OCI-LY7 (cell line): Measurements from ENCODE around the gene GALNT12. TPM values are rescaled to one million over a fixed set of nuclear protein-coding genes. Genes with fewer than 3 reads are reported as not detected.

ENCODE experiments used
- BruUV-seq: library from RNA; stranded (reverse); fragments of 400-500 nt; replicated peaks from 2 replicates; lab custom pipeline; 2021; lab: Mats Ljungman, UMichigan
- CTCF ChIA-PET: fragments of 300-600 bp; sonication (Branson Sonifier 250); formaldehyde crosslinking; loops from one replicate; lab custom pipeline; 2022; ENCODE audit warnings: antibody characterized with exemption; ENCODE audit not compliant: unreplicated experiment; lab: Charles Lee
- POLR2A ChIA-PET: fragments of 300-600 bp; sonication (Branson Sonifier 250); formaldehyde crosslinking; loops from one replicate; lab custom pipeline; 2022; ENCODE audit warnings: antibody characterized with exemption; lab: Charles Lee
- DNase-seq: peaks from one replicate; pipeline ENCODE4 v3.0.0-alpha.2; 2015; ENCODE audit warnings: low spot score
- H2AFZ ChIP-seq: fragments of 200-600 bp; sonication (generic), shearing (Covaris generic); 2 replicates; pipeline ENCODE4 v1.6.1; 2014; ENCODE audit warnings: mild to moderate bottlenecking, antibody characterized with exemption, low read length, moderate library complexity
- H3K27ac ChIP-seq: fragments of 200-600 bp; sonication (generic); 2 replicates; pipeline ENCODE4 v1.5.1; 2014; ENCODE audit warnings: mixed run types, low read depth, mild to moderate bottlenecking, moderate library complexity, low read length, inconsistent platforms; ENCODE audit not compliant: poor library complexity, severe bottlenecking
- H3K36me3 ChIP-seq: fragments of 200-600 bp; sonication (generic); 2 replicates; pipeline ENCODE4 v1.6.1; 2014; ENCODE audit warnings: mild to moderate bottlenecking, antibody characterized with exemption, low read length, moderate library complexity, mixed read lengths; ENCODE audit not compliant: insufficient read depth
- H3K4me1 ChIP-seq: fragments of 200-600 bp; sonication (generic); 2 replicates; pipeline ENCODE4 v1.5.1; 2014; ENCODE audit warnings: mild to moderate bottlenecking, low read length; ENCODE audit not compliant: insufficient read depth, poor library complexity, severe bottlenecking
- H3K4me2 ChIP-seq: fragments of 200-600 bp; sonication (generic); 2 replicates; pipeline ENCODE4 v1.6.1; 2014; ENCODE audit warnings: mild to moderate bottlenecking, low read length
- H3K4me3 ChIP-seq: fragments of 200-600 bp; sonication (generic); 2 replicates; pipeline ENCODE4 v1.5.1; 2014; ENCODE audit warnings: mild to moderate bottlenecking, low read depth, low read length; ENCODE audit not compliant: poor library complexity, severe bottlenecking
- H3K79me2 ChIP-seq: fragments of 200-600 bp; sonication (generic); 2 replicates; pipeline ENCODE4 v1.6.1; 2016; ENCODE audit warnings: low read depth, mild to moderate bottlenecking, low read length, moderate library complexity, mixed read lengths; ENCODE audit not compliant: insufficient read depth
- H3K9me2 ChIP-seq: fragments of 200-600 bp; sonication (generic); 2 replicates; pipeline ENCODE4 v1.6.1; 2016; ENCODE audit warnings: mild to moderate bottlenecking, low read length, mixed read lengths; ENCODE audit not compliant: insufficient read depth
- H3K9me3 ChIP-seq: fragments of 200-600 bp; sonication (generic); 2 replicates; pipeline ENCODE4 v1.6.1; 2014; ENCODE audit warnings: mild to moderate bottlenecking, mixed run types, low read length, mixed read lengths
- H4K20me1 ChIP-seq: fragments of 200-600 bp; sonication (generic); 2 replicates; pipeline ENCODE4 v1.6.1; 2014; ENCODE audit warnings: mild to moderate bottlenecking, antibody characterized with exemption, low read length, moderate library complexity, mixed read lengths; ENCODE audit not compliant: insufficient read depth
- CTCF ChIP-seq: fragments of 200-600 bp; sonication (generic); conservative IDR thresholded peaks from 2 replicates; pipeline ENCODE4 v1.5.1; 2014; ENCODE audit warnings: mild to moderate bottlenecking, antibody characterized with exemption, low read length, moderate library complexity, mixed read lengths
- EZH2phosphoT487 ChIP-seq: fragments of 200-600 bp; sonication (generic); IDR thresholded peaks from 2 replicates; pipeline ENCODE4 v1.6.1; 2018; ENCODE audit warnings: low read depth, borderline replicate concordance, mild to moderate bottlenecking, mixed run types, antibody characterized with exemption, low read length, moderate library complexity, mixed read lengths
- intact Hi-C: fragments of 100-400 bp; cut with micrococcal nuclease; formaldehyde crosslinking; loops from one replicate; pipeline ENCODE4 v1.10.0; 2022; ENCODE audit not compliant: unreplicated experiment
- total RNA-seq, 2 experiments: library from RNA; depleted of rRNA in 1 of 2; stranded (reverse); fragments of >200 nt in 1 of 2; shearing (Covaris generic) in 1 of 2; gene quantifications; 2 replicates each; pipeline ENCODE4 v1.2.3, GENCODE V29; 2014 to 2022

The GALNT12 gene
- total RNA-seq, 2 experiments from 2014 or later = 5.5 to 9.7 TPM

GRCh38 chr9:98881836-98882568 is 74.5 kb downstream of the GALNT12 start:
- TF ChIP-seq CTCF (no peak), EZH2phosphoT487 (no peak)
- intact Hi-C loops = no loop called here
- Histone ChIP-seq H3K4me3 (no peak overlapping the region), H3K27ac (no peak overlapping the region), H4K20me1 (no peaks in the 10 kb centered on the region), H2AFZ (no peak overlapping the region), H3K4me1 (no peaks in the 10 kb centered on the region), H3K9me2 (no peaks in the 10 kb centered on the region), H3K9me3 (no peaks in the 10 kb centered on the region), H3K79me2 (no peaks in the 10 kb centered on the region), H3K36me3 (no peaks in the 10 kb centered on the region), H3K4me2 (no peak overlapping the region)
- BruUV-seq = no TSS peak
- CTCF ChIA-PET = no interaction called here
- POLR2A ChIA-PET = no interaction called here
- no peak for DNase-seq

GRCh38 chr9:98882569-98882923 is 75.1 kb downstream of the GALNT12 start:
- DNase-seq = no peak
- BruUV-seq = no TSS peak
- H3K36me3 ChIP-seq = no peaks in the 10 kb centered on the region
- H3K79me2 ChIP-seq = no peaks in the 10 kb centered on the region
- POLR2A ChIA-PET = no interaction called here
- H3K9me2 ChIP-seq = no peaks in the 10 kb centered on the region
- no peaks in the 10 kb centered on the region for H4K20me1 ChIP-seq
- H3K4me2 ChIP-seq = no peak overlapping the region
- no peak overlapping the region for H3K27ac ChIP-seq
- CTCF ChIA-PET = no interaction called here
- intact Hi-C loops = no loop called here
- H3K4me3 ChIP-seq = no peak overlapping the region
- no peak for TF ChIP-seq CTCF
- no peak for TF ChIP-seq EZH2phosphoT487
- no peak overlapping the region for H2AFZ ChIP-seq
- no peaks in the 10 kb centered on the region for H3K9me3 ChIP-seq
- H3K4me1 ChIP-seq = no peaks in the 10 kb centered on the region

- no peak overlapping the region for H2AFZ ChIP-seq
- intact Hi-C loops = no loop called here
- POLR2A ChIA-PET = no interaction called here
- no peaks in the 10 kb centered on the region for H3K4me1 ChIP-seq
- CTCF ChIA-PET = no interaction called here
- no peak overlapping the region for H3K27ac ChIP-seq
- no peaks in the 10 kb centered on the region for H3K9me2 ChIP-seq
- no peaks in the 10 kb centered on the region for H4K20me1 ChIP-seq
- H3K9me3 ChIP-seq = no peaks in the 10 kb centered on the region
- no peak overlapping the region for H3K4me2 ChIP-seq
- DNase-seq = no peak
- no peaks in the 10 kb centered on the region for H3K36me3 ChIP-seq
- TF ChIP-seq CTCF (no peak), EZH2phosphoT487 (no peak)
- no peaks in the 10 kb centered on the region for H3K79me2 ChIP-seq
- BruUV-seq = no TSS peak
- H3K4me3 ChIP-seq = no peak overlapping the region
Measured at GRCh38 chr9:98883276-98883675, 75.8 kb downstream of the GALNT12 start.
